Endothelial cell of umbilical vein (primary cell): ENCODE measurements around the gene PRKD2.

Experiments used
- CTCF ChIP-seq, 2 donors: IDR thresholded peaks; 1 replicate in 1 of 2; 2 replicates in 1 of 2; pipeline ENCODE4 v1.5.1; 2011; ENCODE audit warnings: low read length in 2 of 2, mild to moderate bottlenecking in 2 of 2, moderate library complexity in 2 of 2, control low read depth in 1 of 2, inconsistent platforms in 1 of 2, low read depth in 1 of 2; ENCODE audit not compliant: insufficient read depth in 1 of 2; ENCODE audit errors: extremely low read depth in 1 of 2
- EZH2 ChIP-seq: IDR thresholded peaks from 2 replicates; pipeline ENCODE4 v1.6.1; 2012; ENCODE audit warnings: borderline replicate concordance, low read depth, mild to moderate bottlenecking, moderate library complexity, low read length, inconsistent platforms; ENCODE audit not compliant: severe bottlenecking
- FOS ChIP-seq: IDR thresholded peaks from 2 replicates; pipeline ENCODE4 v1.6.1; 2011; ENCODE audit warnings: mild to moderate bottlenecking, low read length, moderate library complexity, borderline replicate concordance; ENCODE audit not compliant: insufficient read depth
- JUN ChIP-seq: IDR thresholded peaks from 2 replicates; pipeline ENCODE4 v1.6.1; 2011; ENCODE audit warnings: borderline replicate concordance, low read depth; ENCODE audit not compliant: insufficient read length, insufficient read depth
- MAX ChIP-seq: IDR thresholded peaks from 2 replicates; pipeline ENCODE4 v1.6.1; 2011; ENCODE audit not compliant: insufficient read depth, insufficient read length
- MYC ChIP-seq: IDR thresholded peaks from one replicate; pipeline ENCODE4 v1.6.1; 2011; ENCODE audit warnings: mild to moderate bottlenecking, low read depth, low read length
- POLR2A ChIP-seq: IDR thresholded peaks from 2 replicates; pipeline ENCODE4 v1.6.1; 2012; ENCODE audit warnings: low read depth, mild to moderate bottlenecking, control low read depth, low read length
- POLR2AphosphoS5 ChIP-seq: IDR thresholded peaks from 2 replicates; pipeline ENCODE4 v1.6.1; 2012; ENCODE audit warnings: low read depth, mild to moderate bottlenecking, control low read depth, low read length, moderate library complexity; ENCODE audit not compliant: insufficient read depth

DNA sequence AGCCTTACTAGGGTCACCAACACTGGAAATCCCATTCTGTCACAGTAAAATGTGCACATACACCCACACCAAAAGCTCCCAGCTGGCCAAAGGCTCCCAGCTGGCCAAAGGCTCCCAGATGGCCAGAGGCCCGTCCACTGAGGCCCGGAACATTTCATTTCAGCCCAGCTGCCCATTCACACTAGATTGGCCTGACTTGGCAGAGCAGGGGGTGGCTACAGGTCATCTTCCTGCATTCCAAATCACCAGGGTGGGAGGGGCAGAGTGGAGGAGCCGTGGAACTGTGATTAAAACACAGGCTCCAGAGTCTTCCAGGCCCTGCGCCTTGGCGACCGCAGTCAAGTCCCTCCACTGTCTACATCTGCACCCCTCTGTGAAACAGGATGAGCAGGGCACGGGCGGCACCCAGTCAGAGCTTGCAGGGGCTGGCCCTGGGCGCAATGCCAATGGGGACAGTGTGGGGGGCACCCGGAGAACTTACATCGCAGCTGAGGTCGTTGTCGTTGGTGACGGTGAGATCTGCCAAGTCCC, 10.1 kb upstream of the PRKD2 start:
- TF ChIP-seq CTCF (IDR thresholded peaks at IDR 0.05; ENCODE audit: extremely low read depth in 1 of 2, insufficient read depth in 1 of 2, low read depth in 1 of 2, low read length in 2 of 2) (no peak), EZH2 (no peak), POLR2A (no peak), JUN (no peak), POLR2AphosphoS5 (no peak), FOS (no peak), MYC (no peak), MAX (no peak)
